NCI-H1048 (cell line): ENCODE measurements around the gene PPFIBP2.

Source experiments
- DNase-seq: peaks from one replicate; lab custom pipeline; 2025; lab: John Stamatoyannopoulos, UW

Gene PPFIBP2

DNA sequence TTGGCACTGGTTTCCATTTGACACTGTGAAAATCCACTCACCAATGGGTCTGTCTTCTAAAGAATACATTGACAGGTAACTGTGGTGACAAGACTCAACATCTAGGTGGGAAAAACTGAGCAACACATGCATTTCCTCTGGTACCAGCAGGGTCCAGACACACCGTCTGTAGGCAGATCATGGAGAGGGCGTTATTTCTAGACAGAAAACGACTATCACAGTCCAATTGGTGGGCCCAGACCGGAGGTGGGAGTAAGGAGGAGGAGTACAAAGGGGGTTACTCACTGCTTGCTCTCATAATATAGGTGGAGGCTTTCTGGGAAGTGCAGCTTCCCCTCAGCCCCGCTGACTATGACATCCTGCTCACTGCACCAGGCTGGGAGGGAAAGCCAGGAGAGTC, 182.6 kb downstream of the PPFIBP2 start:
- DNase-seq, result no peak
